ENCODE measurements around the gene BDKRB2.

The BDKRB2 gene

DNA sequence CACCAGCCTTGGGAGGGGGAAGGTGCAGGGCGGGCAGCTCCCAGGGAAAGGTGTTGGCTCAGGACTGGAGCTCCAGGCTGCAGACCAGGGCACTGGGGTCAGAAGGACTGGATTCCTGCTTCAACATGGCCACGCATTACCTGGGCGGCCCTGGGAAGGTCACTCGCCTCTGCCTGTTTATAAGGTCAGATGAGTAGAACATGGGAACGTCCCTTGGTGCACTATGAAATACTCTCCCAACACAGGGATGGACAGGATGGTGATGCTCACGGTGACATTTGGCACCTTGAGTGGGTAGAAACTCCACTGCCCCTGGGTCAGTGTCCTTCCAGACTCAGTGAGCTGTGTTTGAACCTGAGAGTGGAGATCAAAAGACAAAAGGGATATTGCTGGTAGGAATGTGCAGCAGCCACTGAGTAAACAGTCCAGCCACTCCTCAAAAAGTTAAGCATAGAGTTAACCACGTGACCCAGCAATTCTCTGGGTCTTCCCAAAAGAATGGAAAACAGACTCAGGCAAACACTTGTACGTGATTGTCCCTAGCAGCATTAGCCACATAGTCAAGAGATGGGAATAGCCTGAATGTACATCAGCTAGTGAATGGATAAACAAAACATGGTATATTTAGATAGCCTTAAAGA, 9.1 kb upstream of the BDKRB2 start:
- no peak for DNase-seq (ENCODE audit: extremely low spot score, insufficient read length, low read depth)
- FAIRE-seq: no peak

DNA sequence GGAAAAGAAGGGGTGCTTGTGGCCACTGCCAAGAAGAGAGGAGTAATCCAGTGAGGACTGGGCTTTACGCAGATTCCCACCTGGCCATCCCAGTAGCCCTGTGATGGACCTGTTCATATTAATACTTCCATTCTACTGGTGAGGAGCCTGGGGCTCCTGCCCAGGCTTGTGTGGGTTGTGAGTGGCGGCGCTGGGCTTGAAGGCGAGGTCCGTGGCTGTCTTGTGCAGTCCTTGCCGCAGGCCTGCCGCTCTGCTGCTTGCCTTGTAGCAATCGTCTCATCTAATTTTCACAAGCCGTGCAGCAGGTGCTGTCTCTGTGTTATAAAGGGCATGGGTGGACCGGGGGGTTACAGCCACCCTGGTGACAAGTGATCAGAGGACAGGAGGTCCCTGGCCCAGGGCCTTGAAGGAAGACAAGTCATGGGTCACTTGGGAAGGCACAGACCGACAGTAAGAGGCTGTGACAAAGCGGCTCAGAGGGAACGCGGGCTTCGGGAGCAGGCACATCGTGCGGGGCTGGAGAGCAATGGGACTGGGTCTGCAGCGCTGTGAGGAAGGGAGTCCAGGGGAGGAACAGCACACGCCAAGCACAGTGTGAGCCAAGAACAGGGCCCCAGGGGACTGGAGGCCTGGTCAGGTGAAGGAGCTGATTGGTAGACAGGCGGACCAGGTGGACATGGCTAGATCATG, 7.3 kb upstream of the BDKRB2 start:
- FAIRE-seq: no peak
- DNase-seq (ENCODE audit: extremely low spot score, insufficient read length, low read depth): no peak

DNA sequence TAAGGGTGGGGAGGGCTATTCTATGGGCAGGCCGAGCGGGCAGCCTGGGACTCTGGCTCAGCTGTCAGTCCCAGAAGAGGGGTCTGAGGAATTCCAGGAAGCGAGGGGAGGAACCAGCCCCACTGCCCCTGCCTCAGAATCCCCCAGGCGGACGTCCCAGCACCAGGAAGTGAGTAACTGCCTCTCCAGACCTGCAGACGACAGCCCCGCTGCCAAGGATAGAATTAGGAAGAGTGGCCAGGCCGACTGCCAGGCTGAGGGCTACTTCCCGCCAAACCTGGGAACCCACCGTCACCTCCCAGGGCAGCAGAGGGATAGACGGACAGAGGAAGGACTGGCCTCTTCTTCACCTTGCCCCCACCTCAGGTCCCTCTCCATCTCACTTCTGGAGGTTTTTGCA, 6.7 kb upstream of the BDKRB2 start:
- FAIRE-seq (no peak), DNase-seq (ENCODE audit: extremely low spot score, insufficient read length, low read depth) (no peak)

DNA sequence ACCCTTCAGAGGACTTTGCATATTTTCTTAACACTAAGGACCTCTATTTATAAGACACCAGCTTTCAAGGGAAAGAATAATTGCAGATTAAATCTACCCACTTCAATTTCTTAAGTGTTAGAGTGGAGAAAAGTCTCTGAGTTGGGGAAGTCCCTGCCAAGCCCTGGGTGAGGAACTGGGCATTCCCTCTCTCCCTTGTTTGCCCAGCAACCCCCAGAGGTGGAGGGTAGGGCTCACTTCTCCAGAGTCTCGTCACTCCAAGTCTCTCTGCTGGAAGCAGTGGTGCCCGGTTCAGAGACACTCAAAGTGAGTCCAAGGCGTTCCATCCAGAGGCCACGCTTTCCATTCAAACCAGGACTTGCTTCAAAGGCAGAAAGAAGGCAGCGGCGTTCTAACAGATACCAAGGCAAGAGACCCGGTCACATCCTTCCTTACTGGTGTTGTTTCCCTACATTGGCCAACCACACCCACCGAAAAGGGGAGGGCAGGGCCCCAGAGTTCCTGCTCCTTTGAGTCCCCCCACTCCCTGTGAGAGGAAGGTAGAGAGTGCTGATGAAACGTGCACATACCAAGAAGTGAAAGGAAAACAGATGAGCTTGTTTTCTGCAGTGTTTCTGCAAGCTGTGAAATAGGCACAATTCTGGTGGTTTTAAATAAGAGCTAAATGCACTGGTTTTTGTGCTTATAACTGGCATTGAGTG, 6.1 kb upstream of the BDKRB2 start:
- DNase-seq (ENCODE audit: extremely low spot score, insufficient read length, low read depth): no peak
- no peak for FAIRE-seq

DNA sequence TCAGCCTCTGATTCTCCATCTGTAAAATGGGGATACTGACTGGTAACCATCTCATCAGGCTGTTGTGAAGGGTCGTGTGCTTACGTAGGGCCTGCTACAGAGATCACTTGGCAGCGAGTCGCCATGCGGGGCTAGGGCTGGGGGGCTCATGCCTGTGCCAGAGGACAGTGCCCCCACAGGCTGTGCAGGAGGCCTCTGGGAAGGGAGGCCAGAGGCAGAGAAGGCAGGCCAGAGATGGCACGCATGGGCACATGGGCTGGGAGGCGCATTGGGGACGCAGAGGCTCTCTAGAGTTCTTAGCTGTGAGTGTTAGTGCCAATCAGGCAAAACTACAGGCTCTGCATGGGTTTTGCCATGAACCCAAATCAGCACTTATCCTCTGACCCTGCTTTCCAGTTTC, 3.5 kb upstream of the BDKRB2 start:
- FAIRE-seq: no peak

DNA sequence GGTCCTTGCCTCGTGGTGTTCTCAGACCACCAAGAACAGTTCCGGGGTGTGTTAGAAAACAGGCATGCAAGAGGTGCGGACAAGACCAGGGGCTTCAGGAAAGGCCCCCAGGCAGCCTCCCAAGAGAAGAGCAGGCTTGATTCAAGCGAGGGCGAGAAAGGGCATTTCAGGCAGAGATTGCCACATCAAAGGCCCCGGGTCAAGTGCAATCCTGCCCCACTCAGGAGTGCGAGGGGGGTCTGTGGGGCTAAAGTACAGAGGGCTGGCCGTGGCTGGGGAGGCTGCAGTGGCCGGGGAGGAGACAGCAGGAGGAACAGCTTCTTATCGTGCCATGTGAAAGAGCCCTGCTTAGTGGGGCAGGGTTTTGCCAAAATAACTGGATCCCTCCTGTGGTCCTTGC, 2.7 kb upstream of the BDKRB2 start:
- no peak for FAIRE-seq

More for the DNA sequence above, 3.5 kb upstream of the BDKRB2 start:
- DNase-seq (ENCODE audit: extremely low spot score, insufficient read length, low read depth): no peak

DNA sequence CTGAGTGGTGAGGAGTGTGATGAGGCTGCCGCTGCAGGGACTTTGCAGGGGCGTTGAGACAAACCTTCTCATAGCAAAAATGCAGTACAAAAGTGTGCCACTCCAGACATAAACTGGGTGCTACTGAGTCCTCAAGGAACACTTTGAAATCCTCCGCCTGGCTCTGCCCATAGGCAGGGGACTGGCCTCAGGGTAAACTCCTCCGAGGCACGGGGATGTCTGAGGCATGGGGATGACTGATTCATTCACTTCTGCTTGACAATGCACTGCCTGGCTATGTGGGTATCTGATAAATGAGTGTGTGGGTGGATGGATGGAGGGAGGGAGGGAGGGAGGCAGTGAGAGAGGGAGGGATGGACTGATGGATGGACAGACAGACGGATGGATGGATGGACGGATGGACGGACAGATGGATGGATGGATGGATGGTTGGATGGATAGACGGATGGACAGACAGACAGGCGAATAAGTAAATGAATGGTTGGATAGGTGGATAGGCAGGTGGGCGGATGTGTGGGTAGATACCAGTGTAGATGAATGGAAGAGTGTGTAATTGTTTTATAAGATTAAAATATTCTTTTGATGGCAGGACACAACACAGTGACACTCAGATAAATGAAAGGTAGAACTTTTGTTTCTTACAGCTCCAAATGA, 2.1 kb upstream of the BDKRB2 start:
- no peak for DNase-seq (ENCODE audit: extremely low spot score, insufficient read length, low read depth)
- FAIRE-seq: no peak

More for the DNA sequence above, 2.7 kb upstream of the BDKRB2 start:
- no peak for DNase-seq (ENCODE audit: extremely low spot score, insufficient read length, low read depth)

DNA sequence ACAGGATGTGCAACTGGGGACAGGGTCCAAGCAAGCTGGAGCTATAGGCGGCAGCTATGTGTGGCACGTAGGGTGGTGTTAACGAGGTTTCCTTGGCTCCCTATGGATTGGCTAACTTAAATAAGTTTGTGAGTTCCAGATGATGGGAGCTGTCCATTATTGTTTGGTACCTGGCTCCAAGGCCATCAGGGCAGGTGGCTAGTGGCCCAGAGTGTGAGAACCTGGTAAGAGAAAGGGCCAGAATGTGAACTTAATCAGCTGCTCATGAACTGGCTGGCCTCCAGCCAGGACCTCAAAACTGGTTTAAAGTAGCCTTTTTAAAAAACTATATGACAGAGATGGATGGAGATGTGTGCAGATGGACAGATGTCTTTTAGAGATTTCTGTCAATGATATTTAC, 1.5 kb upstream of the BDKRB2 start:
- FAIRE-seq: no peak
- DNase-seq (ENCODE audit: extremely low spot score, insufficient read length, low read depth): no peak

DNA sequence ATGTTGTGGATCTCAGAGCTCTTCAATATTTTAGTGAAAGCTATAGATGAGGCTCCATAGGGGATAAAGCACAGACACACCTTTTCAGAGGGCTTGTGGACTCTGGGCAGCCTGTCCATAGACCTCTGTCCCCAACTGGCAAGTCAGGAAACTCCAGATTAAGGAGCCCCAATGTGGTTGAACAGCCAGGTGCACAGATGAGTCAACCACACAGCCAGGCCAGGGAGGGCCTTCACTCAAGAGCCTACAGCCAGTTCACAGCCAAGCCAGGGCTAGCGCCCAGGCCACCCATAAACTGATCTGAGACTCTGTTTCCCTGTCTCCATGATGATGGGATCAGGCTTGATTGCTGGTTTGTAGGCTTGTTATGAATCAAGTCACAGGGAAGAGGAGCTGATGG, 1.0 kb upstream of the BDKRB2 start:
- no peak for FAIRE-seq

DNA sequence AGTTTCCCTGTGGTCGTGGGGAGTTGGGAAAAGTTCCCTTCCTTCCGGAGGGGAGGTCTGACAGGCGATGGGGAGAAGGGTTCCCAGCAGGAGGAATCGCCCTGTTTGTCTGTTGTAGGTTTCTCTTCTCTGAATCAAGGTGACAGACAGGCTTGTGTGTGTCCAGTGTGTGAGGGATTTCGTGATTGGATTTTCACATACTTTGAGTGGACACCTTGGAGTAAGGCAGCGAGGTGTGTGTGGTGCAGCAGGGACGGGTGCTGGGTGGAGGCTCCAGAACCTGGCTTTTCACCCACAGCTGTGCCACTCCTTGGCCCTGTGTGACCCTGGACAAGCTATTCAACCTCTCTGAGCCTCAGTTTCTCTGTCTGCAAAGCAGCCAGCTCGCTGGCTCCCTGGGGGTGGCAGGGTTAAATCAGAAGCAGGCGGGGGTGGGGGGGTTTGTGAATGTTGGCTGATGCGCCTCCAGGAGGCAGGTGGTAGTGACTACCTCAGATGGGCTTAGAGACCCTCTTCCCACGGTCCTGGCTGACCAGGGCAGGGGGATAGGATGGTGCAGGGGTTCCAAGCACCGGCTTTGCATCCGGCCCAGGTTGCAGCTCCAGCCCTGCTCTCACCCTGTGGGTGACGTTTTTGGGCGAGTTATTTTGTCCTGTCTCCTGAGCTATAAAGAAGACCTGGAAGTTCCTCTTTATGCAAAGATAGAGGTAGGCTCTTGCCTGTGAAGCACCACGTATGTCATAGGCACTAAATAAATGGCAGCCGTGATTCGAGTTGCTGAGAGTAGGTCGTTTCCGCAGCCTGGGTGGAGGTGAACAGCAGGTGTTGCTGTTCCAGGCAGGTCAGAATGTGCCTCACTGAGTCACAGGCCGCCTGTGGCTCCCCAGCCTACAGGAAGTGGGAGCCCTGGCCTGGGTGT, 679 bp downstream of the BDKRB2 start:
- DNase-seq (ENCODE audit: extremely low spot score, insufficient read length, low read depth): no peak
- FAIRE-seq: no peak

More for the DNA sequence above, 1.0 kb upstream of the BDKRB2 start:
- no peak for DNase-seq (ENCODE audit: extremely low spot score, insufficient read length, low read depth)

DNA sequence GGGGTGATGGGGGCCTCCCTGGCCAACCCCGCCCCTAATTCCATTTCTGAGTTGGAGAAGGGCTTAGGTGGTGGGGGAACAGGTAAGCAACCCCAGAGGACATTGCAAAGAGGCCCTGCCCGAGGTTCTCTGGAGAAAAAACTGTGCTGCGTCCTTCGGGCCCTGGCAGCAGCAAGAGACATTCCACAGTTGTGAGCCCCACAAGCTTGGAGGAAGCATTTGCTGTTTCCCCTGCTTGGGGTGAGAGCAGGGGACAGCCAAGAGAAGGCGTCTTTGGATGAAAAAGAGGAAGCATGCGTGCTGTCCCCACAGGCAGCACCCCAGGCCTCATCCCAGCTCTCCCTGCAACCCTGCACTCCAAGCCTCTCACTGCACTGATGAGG, 1.3 kb downstream of the BDKRB2 start:
- no peak for FAIRE-seq

DNA sequence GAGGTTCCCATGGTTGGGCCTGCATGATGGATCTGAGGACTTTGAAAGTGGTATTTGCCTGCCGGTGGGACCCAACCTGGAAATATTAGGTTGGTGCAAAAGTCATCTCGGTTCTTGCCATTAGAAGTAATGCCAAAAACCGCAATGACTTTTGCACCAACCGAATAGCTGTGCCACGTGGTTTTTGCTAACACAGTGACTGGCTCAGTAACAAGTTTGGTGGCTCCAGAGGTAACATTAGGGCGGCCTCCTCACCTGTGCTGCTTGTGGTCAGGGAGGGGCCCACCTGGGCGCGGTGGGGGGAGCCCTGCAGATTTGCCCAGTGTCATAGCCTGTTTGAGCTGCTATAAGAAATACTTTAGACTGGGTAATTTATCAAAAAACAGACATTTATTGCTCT, 1.8 kb downstream of the BDKRB2 start:
- no peak for DNase-seq (ENCODE audit: extremely low spot score, insufficient read length, low read depth)
- FAIRE-seq: no peak

More for the DNA sequence above, 1.3 kb downstream of the BDKRB2 start:
- DNase-seq (ENCODE audit: extremely low spot score, insufficient read length, low read depth): no peak

DNA sequence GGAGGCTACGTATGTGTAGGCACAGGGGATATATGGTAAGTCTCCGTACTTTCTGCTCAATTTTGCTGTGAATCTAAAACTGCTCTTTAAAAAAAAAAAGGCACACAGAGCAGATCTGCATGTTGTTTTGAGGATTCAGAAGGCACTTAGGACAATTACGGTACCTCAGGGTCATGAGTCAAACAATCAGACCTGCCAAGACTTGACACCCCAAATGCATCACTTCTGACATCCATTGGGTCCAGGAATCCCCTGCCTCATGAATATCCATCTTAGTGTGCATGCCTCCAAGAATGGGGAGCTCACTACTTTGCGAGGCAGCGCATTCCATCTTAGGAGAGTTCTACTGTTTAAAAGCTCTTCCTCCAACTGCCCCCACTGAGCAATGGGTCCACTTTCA, 3.0 kb downstream of the BDKRB2 start:
- no peak for FAIRE-seq

DNA sequence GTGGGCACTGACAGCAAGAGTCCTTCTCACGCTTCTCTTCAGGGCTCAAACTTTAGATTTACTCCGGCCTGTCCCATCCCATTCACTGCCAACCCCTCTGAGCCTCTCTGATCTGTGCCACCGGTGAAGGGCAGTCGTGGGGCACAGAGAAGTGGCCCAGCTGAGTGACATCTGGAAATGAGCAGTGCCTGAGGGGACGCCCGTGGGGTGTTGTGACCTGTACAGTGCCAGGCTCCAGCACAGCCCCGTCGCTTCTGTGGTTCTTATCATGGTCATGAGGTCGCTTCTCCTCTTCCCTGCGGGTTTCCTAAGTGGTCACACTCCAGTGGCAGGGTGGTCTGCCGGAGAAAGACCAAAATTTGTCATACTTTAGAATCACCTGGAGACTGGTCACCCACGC, 4.1 kb downstream of the BDKRB2 start:
- DNase-seq (ENCODE audit: extremely low spot score, insufficient read length, low read depth) (no peak), FAIRE-seq (no peak)

More for the DNA sequence above, 3.0 kb downstream of the BDKRB2 start:
- no peak for DNase-seq (ENCODE audit: extremely low spot score, insufficient read length, low read depth)

DNA sequence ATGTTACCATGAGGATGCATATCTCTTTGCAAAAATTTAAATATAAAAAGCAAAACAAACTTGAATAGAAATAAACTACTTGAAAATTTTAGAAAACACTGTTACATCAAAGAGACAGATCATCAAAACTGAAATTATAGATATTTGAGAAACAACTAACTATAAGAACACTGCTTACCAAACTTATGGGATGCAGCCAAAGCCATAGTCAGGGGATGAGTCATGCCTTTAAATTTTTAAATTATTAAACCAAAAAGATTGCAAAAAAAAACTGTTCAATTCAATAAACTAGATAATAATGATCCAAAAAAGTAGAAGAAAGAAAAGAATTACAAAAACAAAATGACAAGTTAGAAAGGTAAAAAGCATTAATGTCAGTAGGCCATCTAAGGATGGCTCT, 7.5 kb downstream of the BDKRB2 start:
- FAIRE-seq: no peak

DNA sequence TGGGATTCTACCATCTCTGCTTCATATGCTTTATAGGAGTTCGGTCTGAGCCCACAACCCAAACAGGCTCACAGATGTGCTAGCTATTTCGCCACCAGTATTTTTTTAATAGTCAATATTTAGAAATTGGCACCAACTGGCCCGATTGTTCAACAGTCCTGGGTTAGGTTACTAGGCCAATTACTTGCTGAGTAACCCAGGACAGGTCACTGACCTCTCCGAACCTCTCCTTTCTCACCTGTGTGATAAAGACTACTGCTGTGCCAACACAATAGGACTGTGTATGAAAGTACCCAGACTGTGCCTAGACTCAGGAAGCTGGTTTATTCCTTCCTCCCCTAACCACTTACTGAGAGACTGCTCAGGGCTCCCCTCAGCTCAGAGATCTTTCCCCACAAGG, 8.3 kb downstream of the BDKRB2 start:
- no peak for FAIRE-seq
- no peak for DNase-seq (ENCODE audit: extremely low spot score, insufficient read length, low read depth)

More for the DNA sequence above, 7.5 kb downstream of the BDKRB2 start:
- no peak for DNase-seq (ENCODE audit: extremely low spot score, insufficient read length, low read depth)

DNA sequence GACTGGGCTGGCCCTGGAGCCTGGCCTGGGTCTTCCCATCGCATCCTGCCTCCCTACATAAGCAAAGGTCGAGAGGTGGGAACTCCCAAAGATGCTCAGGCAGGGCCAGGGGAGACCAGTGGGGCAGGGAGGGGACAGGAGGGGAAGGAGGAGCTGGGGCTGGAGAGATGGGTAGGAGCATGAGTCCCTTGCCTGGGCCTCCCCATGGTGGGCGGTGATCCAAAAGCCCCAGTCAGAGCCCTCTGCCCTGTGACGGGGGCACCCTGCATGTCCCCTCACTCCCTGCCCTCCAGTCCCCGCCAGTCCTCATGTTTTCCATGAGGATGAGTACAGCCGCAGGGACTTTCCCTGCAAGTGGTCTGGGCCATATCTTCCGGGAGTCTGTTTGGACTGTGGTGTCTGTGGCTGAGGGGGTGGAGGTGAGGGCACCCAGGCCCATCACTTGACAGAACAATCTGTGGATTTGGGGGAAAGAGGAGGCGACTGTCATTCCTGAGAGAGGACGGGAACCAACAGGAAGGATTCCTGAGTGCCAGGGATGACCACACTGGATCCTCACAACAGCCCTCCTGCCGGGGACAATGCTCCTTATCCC, 9.3 kb downstream of the BDKRB2 start:
- no peak for FAIRE-seq
- no peak for DNase-seq (ENCODE audit: extremely low spot score, insufficient read length, low read depth)

DNA sequence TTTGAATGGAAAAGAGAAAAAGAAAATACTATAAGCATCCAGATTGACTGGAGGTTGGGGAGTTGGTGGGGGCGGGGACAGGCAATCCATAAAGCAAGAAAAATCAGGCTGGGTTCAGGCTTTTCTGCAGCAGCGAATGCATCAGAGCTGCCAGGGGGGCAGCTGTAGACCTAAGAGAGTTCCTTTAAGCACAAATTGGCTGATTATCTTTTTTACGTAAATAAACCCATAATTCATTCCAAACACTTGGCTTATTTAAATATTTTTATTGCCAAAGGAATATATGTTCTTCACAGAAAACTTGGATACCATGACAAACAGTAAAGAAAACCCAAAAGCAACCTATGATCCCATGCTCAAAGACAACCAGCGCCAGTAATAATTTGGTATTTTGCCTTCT, 10.2 kb downstream of the BDKRB2 start:
- no peak for FAIRE-seq

DNA sequence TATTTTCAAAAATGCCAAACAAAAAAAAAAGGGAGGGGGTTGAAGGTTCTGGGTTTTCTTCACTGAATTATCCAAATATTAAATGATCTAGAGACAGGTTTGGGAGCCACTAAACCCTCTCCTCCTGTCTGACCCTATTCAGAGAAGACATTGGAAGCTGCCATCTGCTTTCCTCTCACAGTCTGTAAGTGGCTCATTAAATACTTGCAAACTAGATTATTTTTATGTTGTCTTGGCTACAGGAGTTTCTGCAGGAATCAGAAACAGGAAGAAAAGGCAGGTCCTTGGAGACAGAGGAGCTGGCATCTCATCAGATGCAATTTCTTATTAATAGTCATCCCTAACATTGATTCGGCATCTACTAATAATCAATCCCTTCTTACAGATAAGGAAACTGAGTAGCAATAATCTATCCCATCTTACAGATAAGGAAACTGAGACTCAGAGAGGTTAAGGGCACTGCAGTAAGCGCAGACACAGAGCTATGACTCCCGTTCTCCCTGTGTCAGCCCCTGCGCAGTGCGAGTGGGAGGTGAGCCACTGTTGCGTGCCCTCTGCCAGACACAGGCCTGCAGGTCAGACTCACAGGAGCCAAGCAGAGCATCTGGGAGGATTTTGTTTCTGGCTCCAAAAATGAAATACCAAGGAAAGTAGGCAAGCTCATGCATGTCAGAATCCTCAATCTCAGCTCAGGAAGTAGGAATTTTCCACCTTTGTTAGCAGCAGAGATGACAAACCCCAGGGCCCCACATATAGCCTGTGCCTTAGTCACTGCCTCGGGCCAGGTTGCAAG, 11.0 kb downstream of the BDKRB2 start:
- DNase-seq (ENCODE audit: extremely low spot score, insufficient read length, low read depth) (no peak), FAIRE-seq (no peak)

More for the DNA sequence above, 10.2 kb downstream of the BDKRB2 start:
- DNase-seq (ENCODE audit: extremely low spot score, insufficient read length, low read depth): no peak

All from GM18507 (cell line).